Endothelial cell of umbilical vein (primary cell): ENCODE data around the gene DNMT1. TPM values are rescaled to one million over a fixed set of nuclear protein-coding genes. Genes with fewer than 3 reads are reported as not detected.

Experiments used
- BruUV-seq: library from RNA; stranded (reverse); fragments of 400-500 nt; replicated peaks from 2 replicates; lab custom pipeline; 2021; lab: Mats Ljungman, UMichigan
- CTCF ChIA-PET: fragments of 300-600, 350-600 bp; sonication (Branson Sonifier 250); formaldehyde crosslinking; loops from one replicate; lab custom pipeline; 2021; ENCODE audit warnings: antibody characterized with exemption, inconsistent platforms; lab: Charles Lee
- POLR2A ChIA-PET: fragments of 300-600, 350-600 bp; sonication (Branson Sonifier 250); formaldehyde crosslinking; loops from one replicate; lab custom pipeline; 2021; ENCODE audit warnings: antibody characterized with exemption, inconsistent platforms; lab: Charles Lee
- DNase-seq: peaks from one replicate; pipeline ENCODE4 v3.0.0-alpha.2; 2011; ENCODE audit warnings: low read depth, low spot score
- FAIRE-seq: peaks from 2 replicates; lab custom pipeline; 2011; peaks lifted over from hg19 to GRCh38; lab: Jason Lieb, UNC
- H2AFZ ChIP-seq: 2 replicates; pipeline ENCODE4 v1.6.0; 2012; ENCODE audit warnings: low read depth, low read length, control low read depth, inconsistent platforms
- H3K27ac ChIP-seq: 2 replicates; pipeline ENCODE4 v1.5.1; 2011; ENCODE audit warnings: low read depth, mild to moderate bottlenecking, control low read depth, low read length, moderate library complexity; ENCODE audit not compliant: insufficient read depth
- H3K27me3 ChIP-seq, 2 experiments: 2 replicates each; pipeline versions ENCODE4 v1.6.0 to v1.6.1; 2011; ENCODE audit warnings: low read length in 2 of 2, mixed read lengths in 1 of 2; ENCODE audit not compliant: control insufficient read depth in 2 of 2, insufficient read depth in 2 of 2
- H3K36me3 ChIP-seq, 2 experiments: 2 replicates in 1 of 2; 3 replicates in 1 of 2; pipeline ENCODE4 v1.5.1; 2011; ENCODE audit warnings: low read length in 2 of 2, mild to moderate bottlenecking in 1 of 2, moderate library complexity in 1 of 2; ENCODE audit not compliant: control insufficient read depth in 2 of 2, insufficient read depth in 2 of 2; ENCODE audit errors: extremely low read depth in 1 of 2
- H3K4me1 ChIP-seq: 3 replicates; pipeline ENCODE4 v1.5.1; 2011; ENCODE audit warnings: mild to moderate bottlenecking, low read length; ENCODE audit not compliant: control insufficient read depth, insufficient read depth; ENCODE audit errors: extremely low read depth
- H3K4me2 ChIP-seq: 2 replicates; pipeline ENCODE4 v1.6.1; 2011; ENCODE audit warnings: low read length, control low read depth, mixed read lengths; ENCODE audit not compliant: insufficient read depth
- H3K4me3 ChIP-seq, 3 experiments: fragments of 200-600 bp in 1 of 3; sonication (generic), shearing (Covaris generic) in 1 of 3; replicated peaks in 1 of 3; 2 replicates each; pipeline ENCODE4 v1.5.1; 2011 to 2016; ENCODE audit warnings: control low read depth in 3 of 3, low read length in 3 of 3, mild to moderate bottlenecking in 2 of 3, inconsistent platforms in 1 of 3, low read depth in 1 of 3, moderate library complexity in 1 of 3; ENCODE audit not compliant: insufficient read depth in 1 of 3
- H3K79me2 ChIP-seq: 2 replicates; pipeline ENCODE4 v1.6.0; 2012; ENCODE audit warnings: low read length, inconsistent platforms; ENCODE audit not compliant: control insufficient read depth, insufficient read depth
- H3K9ac ChIP-seq: replicated peaks from 2 replicates; pipeline ENCODE3; 2011; ENCODE audit warnings: low read length, control low read depth; ENCODE audit not compliant: insufficient read depth; ENCODE audit errors: extremely low read depth
- H3K9me1 ChIP-seq: replicated peaks from 3 replicates; pipeline ENCODE4 v1.6.0; 2011; ENCODE audit warnings: mild to moderate bottlenecking, low read length; ENCODE audit not compliant: control insufficient read depth, insufficient read depth; ENCODE audit errors: extremely low read depth
- H3K9me3 ChIP-seq: replicated peaks from 2 replicates; pipeline ENCODE4 v1.5.1; 2012; ENCODE audit warnings: low read length, inconsistent platforms; ENCODE audit not compliant: control insufficient read depth, insufficient read depth
- H4K20me1 ChIP-seq: replicated peaks from 2 replicates; pipeline ENCODE3; 2011; ENCODE audit warnings: mild to moderate bottlenecking, low read length; ENCODE audit not compliant: control insufficient read depth, insufficient read depth; ENCODE audit errors: extremely low read depth
- EZH2 ChIP-seq: IDR thresholded peaks from 2 replicates; pipeline ENCODE4 v1.6.1; 2012; ENCODE audit warnings: borderline replicate concordance, low read depth, mild to moderate bottlenecking, moderate library complexity, low read length, inconsistent platforms; ENCODE audit not compliant: severe bottlenecking
- FOS ChIP-seq: IDR thresholded peaks from 2 replicates; pipeline ENCODE4 v1.6.1; 2011; ENCODE audit warnings: mild to moderate bottlenecking, low read length, moderate library complexity, borderline replicate concordance; ENCODE audit not compliant: insufficient read depth
- GATA2 ChIP-seq: IDR thresholded peaks from 2 replicates; pipeline ENCODE4 v1.7.0; 2011; ENCODE audit warnings: low read depth, mild to moderate bottlenecking, moderate library complexity, mixed read lengths, low read length; ENCODE audit not compliant: insufficient read length, insufficient read depth
- JUN ChIP-seq: IDR thresholded peaks from 2 replicates; pipeline ENCODE4 v1.6.1; 2011; ENCODE audit warnings: borderline replicate concordance, low read depth; ENCODE audit not compliant: insufficient read length, insufficient read depth
- MYC ChIP-seq: IDR thresholded peaks from one replicate; pipeline ENCODE4 v1.6.1; 2011; ENCODE audit warnings: mild to moderate bottlenecking, low read depth, low read length
- POLR2A ChIP-seq: IDR thresholded peaks from 2 replicates; pipeline ENCODE4 v1.6.1; 2012; ENCODE audit warnings: low read depth, mild to moderate bottlenecking, control low read depth, low read length
- POLR2AphosphoS5 ChIP-seq: IDR thresholded peaks from 2 replicates; pipeline ENCODE4 v1.6.1; 2012; ENCODE audit warnings: low read depth, mild to moderate bottlenecking, control low read depth, low read length, moderate library complexity; ENCODE audit not compliant: insufficient read depth
- dilution Hi-C: fragments of 300-500 bp; cut with MboI; formaldehyde crosslinking; loops from one replicate; pipeline ENCODE4 v1.15.0; 2019; ENCODE audit warnings: low sequenced_read_pairs; ENCODE audit not compliant: extremely low pct_ligation_motif_present
- intact Hi-C: fragments of 100-400 bp; cut with micrococcal nuclease; formaldehyde crosslinking; loops from one replicate; pipeline ENCODE4 v1.10.0; 2022
- polyA plus RNA-seq, 4 experiments: library from polyadenylated mRNA; depleted of rRNA in 3 of 4; stranded (reverse) in 3 of 4; unstranded in 1 of 4; fragments of >200 nt; gene quantifications; 2 replicates each; pipeline versions ENCODE4 v1.2.1 to v1.2.3, GENCODE V29; 2011 to 2012; ENCODE audit warnings: missing spikeins in 1 of 4
- total RNA-seq: library from RNA; stranded (reverse); gene quantifications from 2 replicates; pipeline ENCODE4 v1.2.3, GENCODE V29; 2021
- TF ChIP-seq, protein P1 (sequence below), 2 donors: IDR thresholded peaks; 1 replicate in 1 of 2; 2 replicates in 1 of 2; pipeline ENCODE4 v1.5.1; 2011; ENCODE audit warnings: low read length in 2 of 2, mild to moderate bottlenecking in 2 of 2, moderate library complexity in 2 of 2, control low read depth in 1 of 2, inconsistent platforms in 1 of 2, low read depth in 1 of 2; ENCODE audit not compliant: insufficient read depth in 1 of 2; ENCODE audit errors: extremely low read depth in 1 of 2
- TF ChIP-seq, protein P2 (sequence below): IDR thresholded peaks from 2 replicates; pipeline ENCODE4 v1.6.1; 2011; ENCODE audit not compliant: insufficient read depth, insufficient read length

DNMT1 gene
- total and polyA plus RNA-seq, 2 donors (not counting 3 experiments of a cell fraction or from before 2014, with no cell fraction given): 53.4 to 165 TPM

- Histone ChIP-seq H3K4me1 (no peaks in the 10 kb centered on the region), H3K36me3 (peaks cover 17 to 67% of the 10 kb centered on the region in 2 experiments), H3K9me3 (no peaks in the 10 kb centered on the region), H2AFZ (no peak overlapping the region), H3K9me1 (no peaks in the 10 kb centered on the region), H3K4me2 (no peak overlapping the region), H3K27me3 (no peaks in the 10 kb centered on the region), H3K27ac (no peak overlapping the region), H3K79me2 (no peaks in the 10 kb centered on the region), H3K4me3 (no peak overlapping the region), H4K20me1 (no peaks in the 10 kb centered on the region), H3K9ac (no peak overlapping the region)
- DNase-seq: no peak
- BruUV-seq: no TSS peak
- ChIA-PET POLR2A (no interaction called here), CTCF (interaction anchor here (0.9 to 1.4 kb wide), 2 partner anchors 9 to 111 kb away, joined by 3 read pairs; no protein-coding TSS in a partner anchor)
- intact Hi-C loops (no loop called here), dilution Hi-C loops (no loop called here)
- FAIRE-seq: no peak
- TF ChIP-seq, protein P1, sequence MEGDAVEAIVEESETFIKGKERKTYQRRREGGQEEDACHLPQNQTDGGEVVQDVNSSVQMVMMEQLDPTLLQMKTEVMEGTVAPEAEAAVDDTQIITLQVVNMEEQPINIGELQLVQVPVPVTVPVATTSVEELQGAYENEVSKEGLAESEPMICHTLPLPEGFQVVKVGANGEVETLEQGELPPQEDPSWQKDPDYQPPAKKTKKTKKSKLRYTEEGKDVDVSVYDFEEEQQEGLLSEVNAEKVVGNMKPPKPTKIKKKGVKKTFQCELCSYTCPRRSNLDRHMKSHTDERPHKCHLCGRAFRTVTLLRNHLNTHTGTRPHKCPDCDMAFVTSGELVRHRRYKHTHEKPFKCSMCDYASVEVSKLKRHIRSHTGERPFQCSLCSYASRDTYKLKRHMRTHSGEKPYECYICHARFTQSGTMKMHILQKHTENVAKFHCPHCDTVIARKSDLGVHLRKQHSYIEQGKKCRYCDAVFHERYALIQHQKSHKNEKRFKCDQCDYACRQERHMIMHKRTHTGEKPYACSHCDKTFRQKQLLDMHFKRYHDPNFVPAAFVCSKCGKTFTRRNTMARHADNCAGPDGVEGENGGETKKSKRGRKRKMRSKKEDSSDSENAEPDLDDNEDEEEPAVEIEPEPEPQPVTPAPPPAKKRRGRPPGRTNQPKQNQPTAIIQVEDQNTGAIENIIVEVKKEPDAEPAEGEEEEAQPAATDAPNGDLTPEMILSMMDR (IDR thresholded peaks at IDR 0.05; ENCODE audit: extremely low read depth in 1 of 2, insufficient read depth in 1 of 2, low read depth in 1 of 2, low read length in 2 of 2): no peak
- TF ChIP-seq GATA2 (no peak), EZH2 (no peak), POLR2AphosphoS5 (no peak), FOS (no peak), POLR2A (no peak), JUN (no peak), MYC (no peak)
- TF ChIP-seq, protein P2, sequence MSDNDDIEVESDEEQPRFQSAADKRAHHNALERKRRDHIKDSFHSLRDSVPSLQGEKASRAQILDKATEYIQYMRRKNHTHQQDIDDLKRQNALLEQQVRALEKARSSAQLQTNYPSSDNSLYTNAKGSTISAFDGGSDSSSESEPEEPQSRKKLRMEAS: no peak
These were observed 55.6 kb downstream of the DNMT1 start for GRCh38 chr19:10138879-10139795.
